ENCODE results near the gene LRRC55. TPM values are rescaled to one million over a fixed set of nuclear protein-coding genes. Genes with fewer than 3 reads are reported as not detected.

LRRC55 gene
- total and polyA plus RNA-seq, 9 of the 15 experiments (the other 6 are each of a cell fraction or from before 2014, with no cell fraction given), result not detected

GRCh38 chr11:57175478-57175877, 6.3 kb upstream of the LRRC55 start:
- intact Hi-C loops (cut with micrococcal nuclease) (no loop called here), in situ Hi-C loops (cut with MboI) (no loop called here)
- peaks cover 4% of the 10 kb centered on the region in 2 experiments; a peak in 2 of 5 replicates for H3K4me1 ChIP-seq (replicated peaks in 1 of 2; ENCODE audit: control insufficient read depth in 2 of 2, insufficient read depth in 2 of 2, low read length in 2 of 2)
- no peak for FAIRE-seq
- no peaks in the 10 kb centered on the region for H3K79me2 ChIP-seq (ENCODE audit: control insufficient read depth, insufficient read depth, low read length)
- no peaks in the 10 kb centered on the region for H3K9me1 ChIP-seq (ENCODE audit: control insufficient read depth, insufficient read depth, low read length)
- no peaks in the 10 kb centered on the region for H3K36me3 ChIP-seq (ENCODE audit: control insufficient read depth, insufficient read depth, low read length)
- H3K4me2 ChIP-seq (ENCODE audit: insufficient read depth, low read length), result no peak overlapping the region
- TF ChIP-seq ARID1B (IDR thresholded peaks at IDR 0.05) (peak; percentile 63), TAL1 (IDR thresholded peaks at IDR 0.05) (peak; percentile 41; the same call in 1 of the 2 replicates), CLOCK (CRISPR knock-in tag; IDR thresholded peaks at IDR 0.05; ENCODE audit: borderline replicate concordance) (no peak), SMARCA4 (IDR thresholded peaks at IDR 0.05) (0 out of 2 replicates have a peak, but pooled peaks have one; percentile 26), PBX2 (CRISPR knock-in tag; IDR thresholded peaks at IDR 0.05; ENCODE audit: low read depth) (no peak), PBX2 (tag; conservative IDR thresholded peaks at IDR 0.05; ENCODE audit: low read depth) (peak; percentile 53), DPF2 (IDR thresholded peaks at IDR 0.05) (peak; percentile 40; the same call in 1 of the 2 replicates), CBFA2T3 (IDR thresholded peaks at IDR 0.05) (peak; percentile 65), SLC30A9 (CRISPR knock-in tag; IDR thresholded peaks at IDR 0.05) (no peak), PRDM10 (IDR thresholded peaks at IDR 0.05; ENCODE audit: partially characterized antibody) (no peak), TEAD4 (IDR thresholded peaks at IDR 0.05; ENCODE audit: low read length) (0 out of 2 replicates have a peak, but pooled peaks have one; percentile 11), TEAD4 (CRISPR knock-in tag; IDR thresholded peaks at IDR 0.05; ENCODE audit: borderline replicate concordance) (no peak), CBFA2T2 (conservative IDR thresholded peaks at IDR 0.05) (peak; percentile 27), NCOR1 (IDR thresholded peaks at IDR 0.05) (0 out of 2 replicates have a peak, but pooled peaks have one; percentile 18), NFATC3 (IDR thresholded peaks at IDR 0.05) (no peak), TCF3 (CRISPR knock-in tag; IDR thresholded peaks at IDR 0.05) (peak; percentile 53), MEIS2 (IDR thresholded peaks at IDR 0.05; ENCODE audit: partially characterized antibody) (peak; percentile 56)
- CTCF ChIA-PET (ENCODE audit: low intra/inter-chr PET ratio), result no interaction called here
- DNase-seq (ENCODE audit: extremely low read depth in 1 of 4, low spot score in 3 of 4), result no peak
- H3K27ac ChIP-seq (ENCODE audit: extremely low read depth, low read depth, low read length), result no peak overlapping the region
- H4K20me1 ChIP-seq (replicated peaks; ENCODE audit: control insufficient read depth, insufficient read depth, low read length), result no peaks in the 10 kb centered on the region
- no TSS peak for BruUV-seq (replicated peaks)
- POLR2A ChIA-PET, result no interaction called here
- H3K27me3 ChIP-seq (ENCODE audit: control insufficient read depth in 2 of 2, insufficient read depth in 2 of 2, low read length in 2 of 2), result peaks cover 7 to 13% of the 10 kb centered on the region in 2 experiments; a peak in 3 of 5 replicates
- no peak overlapping the region for H3K9ac ChIP-seq (ENCODE audit: insufficient read depth in 1 of 2, low read depth in 2 of 2, low read length in 2 of 2)
- H2AFZ ChIP-seq (ENCODE audit: low read depth, low read length), result no peak overlapping the region
- H3K9me3 ChIP-seq (replicated peaks; ENCODE audit: control insufficient read depth, insufficient read depth, low read depth, low read length), result no peaks in the 10 kb centered on the region
- ATAC-seq, result no peak
- no peak overlapping the region for H3K4me3 ChIP-seq
